ENCODE measurements around the gene TTC28.

TTC28 gene

DNA sequence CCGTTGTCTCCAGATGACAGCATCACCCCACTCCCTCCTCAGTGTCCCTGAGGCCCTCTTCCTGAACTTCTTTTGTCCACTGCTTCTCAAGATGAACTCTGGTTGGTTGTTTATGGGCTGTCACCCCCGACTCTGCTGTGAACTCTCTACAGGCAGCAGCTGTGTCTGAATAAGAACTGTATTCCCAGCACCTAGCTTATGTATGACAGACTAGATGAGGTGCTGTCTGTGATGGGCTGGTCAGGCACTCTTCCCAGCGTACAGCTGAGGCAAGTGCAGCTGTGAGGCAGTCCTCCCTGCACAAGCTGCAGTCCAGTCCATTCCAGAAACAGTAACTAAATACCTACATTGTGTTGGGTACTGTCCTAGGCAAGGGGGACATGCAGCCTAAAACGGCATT lies 649.2 kb downstream of the TTC28 start:
- TF ChIP-seq Cebpa-rat (IDR thresholded peaks at IDR 0.05), result no peak
- no peaks in the 10 kb centered on the region for H3K9me3 ChIP-seq
- no peak overlapping the region for H3K4me3 ChIP-seq
- H4K20me1 ChIP-seq, result no peaks in the 10 kb centered on the region
- H3K27me3 ChIP-seq, result no peaks in the 10 kb centered on the region
- no peak overlapping the region for H3K27ac ChIP-seq
- H3K36me3 ChIP-seq, result no peaks in the 10 kb centered on the region
- no peak overlapping the region for H3K9ac ChIP-seq
- peaks cover 21% of the 10 kb centered on the region for H3K4me1 ChIP-seq
- H3K4me2 ChIP-seq, result no peak overlapping the region

- H3K4me1 ChIP-seq, result peaks cover 15% of the 10 kb centered on the region
- H3K36me3 ChIP-seq, result no peaks in the 10 kb centered on the region
- H3K4me3 ChIP-seq, result no peak overlapping the region
- no peaks in the 10 kb centered on the region for H3K9me3 ChIP-seq
- no peak overlapping the region for H3K4me2 ChIP-seq
- TF ChIP-seq Cebpa-rat (IDR thresholded peaks at IDR 0.05), result no peak
- H4K20me1 ChIP-seq, result no peaks in the 10 kb centered on the region
- no peak overlapping the region for H3K27ac ChIP-seq
- H3K9ac ChIP-seq, result no peak overlapping the region
- H3K27me3 ChIP-seq, result no peaks in the 10 kb centered on the region
Observed at GRCh38 chr22:28029956-28030355, 649.7 kb downstream of the TTC28 start.

- H3K27ac ChIP-seq, result no peak overlapping the region
- no peak overlapping the region for H3K4me2 ChIP-seq
Observed at GRCh38 chr22:28029201-28029948, 650.3 kb downstream of the TTC28 start.

GRCh38 chr22:28027453-28028448 lies 651.9 kb downstream of the TTC28 start:
- Histone ChIP-seq H3K4me2 (no peak overlapping the region), H3K27ac (no peak overlapping the region), H3K4me3 (no peak overlapping the region), H4K20me1 (no peaks in the 10 kb centered on the region), H3K27me3 (no peaks in the 10 kb centered on the region), H3K9ac (no peak overlapping the region), H3K4me1 (peaks cover 7% of the 10 kb centered on the region; the same call in 1 of the 2 replicates), H3K36me3 (no peaks in the 10 kb centered on the region), H3K9me3 (no peaks in the 10 kb centered on the region)
- TF ChIP-seq Cebpa-rat (IDR thresholded peaks at IDR 0.05), result no peak

More at GRCh38 chr22:28029201-28029948, 650.3 kb downstream of the TTC28 start:
- H3K27me3 ChIP-seq, result no peaks in the 10 kb centered on the region
- no peak overlapping the region for H3K9ac ChIP-seq
- H3K4me1 ChIP-seq, result peaks cover 10% of the 10 kb centered on the region
- H3K36me3 ChIP-seq, result no peaks in the 10 kb centered on the region
- H3K4me3 ChIP-seq, result no peak overlapping the region
- TF ChIP-seq Cebpa-rat (IDR thresholded peaks at IDR 0.05), result no peak
- no peaks in the 10 kb centered on the region for H4K20me1 ChIP-seq
- no peaks in the 10 kb centered on the region for H3K9me3 ChIP-seq

DNA sequence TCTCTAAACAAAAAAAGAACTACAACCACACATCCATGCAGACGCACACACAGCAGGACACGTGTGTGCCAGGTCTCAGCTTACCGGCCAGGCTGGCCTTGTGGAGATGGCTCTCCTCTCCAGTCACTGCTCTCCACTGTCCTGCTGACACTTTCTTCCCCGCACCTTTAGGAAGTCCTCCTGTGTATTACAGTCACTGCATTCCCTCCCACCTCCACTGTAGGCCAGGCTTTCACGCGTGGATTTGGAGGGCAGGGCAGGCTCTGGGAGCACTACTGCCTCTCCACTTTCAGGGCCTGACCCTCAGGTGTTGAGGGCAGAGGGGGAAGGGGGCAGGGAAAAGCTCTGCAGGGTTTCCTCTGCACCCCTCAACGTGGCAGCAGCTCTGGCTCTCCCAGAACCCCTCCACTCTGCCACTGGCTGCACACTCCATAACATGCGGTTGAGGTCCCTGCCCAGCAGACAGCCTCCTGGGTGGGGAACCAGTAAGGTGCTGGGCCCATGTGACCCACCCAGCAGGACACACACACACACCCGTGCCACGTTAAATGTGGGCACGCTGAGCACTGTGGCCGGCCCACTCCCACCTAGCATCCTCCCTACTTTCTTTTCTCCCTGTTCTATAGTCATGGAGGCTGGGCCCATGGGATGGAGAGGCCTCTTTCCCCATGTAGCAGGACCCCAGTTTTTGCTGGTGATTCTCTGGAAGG lies 653.6 kb downstream of the TTC28 start:
- H4K20me1 ChIP-seq, result no peaks in the 10 kb centered on the region
- no peaks in the 10 kb centered on the region for H3K36me3 ChIP-seq
- no peak overlapping the region for H3K4me3 ChIP-seq
- no peak overlapping the region for H3K9ac ChIP-seq
- H3K27ac ChIP-seq, result no peak overlapping the region
- TF ChIP-seq Cebpa-rat (IDR thresholded peaks at IDR 0.05), result no peak
- H3K9me3 ChIP-seq, result no peaks in the 10 kb centered on the region
- H3K4me2 ChIP-seq, result no peak overlapping the region
- H3K4me1 ChIP-seq, result peaks cover 7% of the 10 kb centered on the region; the same call in 1 of the 2 replicates
- H3K27me3 ChIP-seq, result no peaks in the 10 kb centered on the region

- Histone ChIP-seq H3K27ac (no peak overlapping the region), H3K4me1 (peaks cover 7% of the 10 kb centered on the region; the same call in 1 of the 2 replicates), H3K4me2 (no peak overlapping the region), H4K20me1 (no peaks in the 10 kb centered on the region), H3K27me3 (no peaks in the 10 kb centered on the region), H3K36me3 (no peaks in the 10 kb centered on the region), H3K4me3 (no peak overlapping the region), H3K9ac (no peak overlapping the region), H3K9me3 (no peaks in the 10 kb centered on the region)
- TF ChIP-seq Cebpa-rat (IDR thresholded peaks at IDR 0.05), result no peak
Observed at GRCh38 chr22:28025333-28025732, 654.3 kb downstream of the TTC28 start.

- no peaks in the 10 kb centered on the region for H3K27me3 ChIP-seq
- no peak overlapping the region for H3K27ac ChIP-seq
- H3K36me3 ChIP-seq, result no peaks in the 10 kb centered on the region
- H3K9ac ChIP-seq, result no peak overlapping the region
- peaks cover 12% of the 10 kb centered on the region for H3K4me1 ChIP-seq
- no peak overlapping the region for H3K4me3 ChIP-seq
- H4K20me1 ChIP-seq, result no peaks in the 10 kb centered on the region
- TF ChIP-seq Cebpa-rat (IDR thresholded peaks at IDR 0.05), result no peak
- no peaks in the 10 kb centered on the region for H3K9me3 ChIP-seq
- H3K4me2 ChIP-seq, result no peak overlapping the region
Observed at GRCh38 chr22:28024422-28024888, 655.2 kb downstream of the TTC28 start.

DNA sequence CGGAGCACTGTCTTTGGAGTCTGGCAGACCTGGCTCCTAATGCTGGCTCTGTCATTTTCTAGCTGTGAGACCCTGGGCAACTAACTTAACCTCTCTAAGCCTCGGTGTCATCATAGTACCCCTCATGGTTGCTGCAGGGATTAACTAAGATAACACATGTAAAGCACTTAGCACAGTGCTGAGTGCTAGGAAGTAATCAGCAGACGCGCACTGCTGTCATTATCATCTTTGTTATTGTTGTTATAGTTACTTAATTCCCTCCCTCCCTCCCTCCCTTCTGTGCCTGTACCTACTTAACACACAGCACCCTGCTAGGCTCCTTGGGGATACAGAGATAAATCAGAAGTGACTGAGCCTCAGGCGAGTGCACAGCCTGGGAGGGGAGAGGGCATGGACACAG lies 655.9 kb downstream of the TTC28 start:
- Histone ChIP-seq H4K20me1 (no peaks in the 10 kb centered on the region), H3K27me3 (no peaks in the 10 kb centered on the region), H3K4me1 (peaks cover 19% of the 10 kb centered on the region), H3K9ac (no peak overlapping the region), H3K4me3 (no peak overlapping the region), H3K4me2 (no peak overlapping the region), H3K27ac (no peak overlapping the region), H3K36me3 (no peaks in the 10 kb centered on the region), H3K9me3 (no peaks in the 10 kb centered on the region)
- no peak for TF ChIP-seq Cebpa-rat (IDR thresholded peaks at IDR 0.05)

DNA sequence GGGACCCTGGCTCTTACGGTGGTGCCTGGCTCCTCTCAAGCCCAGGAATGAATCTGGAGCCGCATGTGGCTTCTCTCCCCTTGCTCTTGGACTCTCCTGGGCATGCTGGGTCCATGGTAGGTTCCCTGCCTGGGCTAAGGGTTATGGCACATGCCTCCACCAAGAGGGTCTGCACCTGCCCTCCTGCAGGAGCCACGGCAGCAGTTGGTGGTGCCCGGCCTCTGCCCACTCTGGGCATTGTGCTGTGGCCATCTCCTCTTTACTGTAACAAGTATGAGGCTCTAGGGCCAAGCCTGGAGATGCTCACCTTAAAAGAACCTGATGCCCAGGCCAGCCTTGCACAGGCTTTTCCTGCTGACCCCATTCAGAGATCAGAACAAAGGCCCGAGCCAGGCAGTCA lies 656.6 kb downstream of the TTC28 start:
- H3K27ac ChIP-seq, result no peak overlapping the region
- no peak overlapping the region for H3K9ac ChIP-seq
- no peaks in the 10 kb centered on the region for H4K20me1 ChIP-seq
- H3K9me3 ChIP-seq, result no peaks in the 10 kb centered on the region
- no peak for TF ChIP-seq Cebpa-rat (IDR thresholded peaks at IDR 0.05)
- H3K4me3 ChIP-seq, result no peak overlapping the region
- H3K4me2 ChIP-seq, result no peak overlapping the region
- no peaks in the 10 kb centered on the region for H3K36me3 ChIP-seq
- peaks cover 26% of the 10 kb centered on the region for H3K4me1 ChIP-seq
- no peaks in the 10 kb centered on the region for H3K27me3 ChIP-seq

Measured in BLaER1 (cell line).